Activated T-helper 9 cell treated with anti-CD3 and anti-CD28 coated beads, Interleukin-2, amount 50 U/mL, for 16 hours (primary cell): Measurements from ENCODE around the gene OR5AU1.

Experiments used
- DNase-seq: peaks from one replicate; pipeline ENCODE4 v3.0.0-alpha.2; 2020; ENCODE audit warnings: low read depth

OR5AU1 gene

DNA sequence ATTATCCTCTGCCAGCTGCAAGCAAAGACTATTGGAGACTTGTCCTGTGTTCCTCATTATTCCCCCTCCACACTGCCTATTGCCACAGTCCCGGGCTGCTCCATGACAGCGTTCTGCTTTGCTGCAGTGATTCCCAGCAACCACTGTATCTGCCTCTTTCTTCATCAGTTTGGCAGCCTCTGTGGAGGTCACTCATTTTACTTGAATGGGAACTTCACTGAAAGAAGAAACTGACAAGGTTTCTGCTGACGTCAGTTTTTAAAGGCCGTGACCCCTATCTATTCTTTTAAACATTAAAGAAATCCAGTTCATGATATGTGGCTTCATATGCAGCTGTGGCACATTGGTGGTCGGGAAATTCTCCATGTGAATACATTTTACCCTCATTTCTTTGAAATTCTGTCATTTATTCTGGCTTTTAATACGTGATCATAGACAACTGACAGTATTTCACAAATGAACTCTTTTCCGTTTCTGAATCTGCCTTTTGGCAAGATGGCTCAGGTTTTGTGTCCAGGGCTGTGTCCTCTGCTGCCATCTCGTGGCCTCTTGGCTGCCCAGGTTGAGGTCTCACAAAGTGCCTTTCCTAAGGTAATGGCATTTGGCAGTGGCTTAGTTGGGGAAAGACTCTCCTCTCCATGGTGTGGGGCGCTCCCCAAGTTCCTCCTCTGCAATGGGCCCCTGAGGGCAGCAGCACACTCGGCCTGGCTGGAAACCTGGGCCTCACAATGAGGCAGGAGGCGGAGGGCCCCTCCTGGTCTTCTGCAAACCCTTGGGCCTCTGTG is 49.2 kb downstream of the OR5AU1 start:
- peak; percentile 60 for DNase-seq

DNA sequence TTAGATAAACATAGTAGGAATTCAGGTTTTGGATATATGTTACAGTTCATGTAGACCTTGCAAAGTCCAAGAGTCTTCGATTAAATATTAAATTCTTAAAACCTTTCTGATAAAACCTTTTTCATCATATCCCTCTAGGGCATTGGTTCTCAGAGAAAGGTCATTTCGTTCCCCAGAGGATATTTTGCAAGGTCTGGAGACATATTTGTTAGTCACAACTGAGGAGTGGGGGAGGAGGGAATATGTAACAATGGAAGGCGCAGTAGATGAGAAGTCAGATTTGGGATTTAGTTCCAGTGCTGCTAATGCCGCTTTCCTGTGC is 49.7 kb downstream of the OR5AU1 start:
- no peak for DNase-seq

DNA sequence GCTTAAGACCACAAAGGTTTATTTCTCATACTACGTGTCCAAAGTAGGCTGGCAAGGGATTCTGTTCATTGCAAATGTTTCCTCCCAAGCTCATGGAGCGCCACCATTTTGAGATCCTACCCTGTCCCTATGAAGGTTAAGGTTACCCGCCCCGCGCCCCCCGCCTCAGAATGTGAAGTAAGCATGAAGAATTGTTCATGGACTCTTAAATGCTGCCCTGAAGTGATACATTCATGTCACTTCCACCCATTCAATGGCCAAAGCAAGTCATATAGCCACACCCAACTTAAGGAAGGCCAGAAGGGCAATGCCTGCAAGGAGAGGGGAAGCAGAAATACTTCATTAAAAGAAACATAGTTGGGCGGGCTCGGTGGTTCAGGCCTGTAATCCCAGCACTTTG is 50.8 kb downstream of the OR5AU1 start:
- DNase-seq: no peak
